Activated naive CD4-positive, alpha-beta T cell (primary cell): ENCODE measurements around the gene SPTLC2.

Experiments used
- DNase-seq, 4 experiments: peaks; one replicate each; lab custom pipeline; 2025; lab: John Stamatoyannopoulos, UW

The SPTLC2 gene

GRCh38 chr14:77469067-77469505, 147.4 kb downstream of the SPTLC2 start:
- no peak for DNase-seq

- DNase-seq = no peak
Measured at GRCh38 chr14:77467801-77468200, 148.6 kb downstream of the SPTLC2 start.

- DNase-seq = peak in 2 of 4 experiments; percentile 4 to 11
Measured at GRCh38 chr14:77459072-77459723, 157.2 kb downstream of the SPTLC2 start.

GRCh38 chr14:77458249-77458950, 158.0 kb downstream of the SPTLC2 start:
- DNase-seq = peak in 1 of 4 experiments; percentile 20

GRCh38 chr14:77457522-77458248, 158.8 kb downstream of the SPTLC2 start, which contains the start of the genes AHSA1 and VIPAS39:
Gene AHSA1, plus strand, starts transcription at chr14:77458093. Its CDS starts 97 bp downstream, at chr14:77458190.
Gene VIPAS39, minus strand, starts transcription at chr14:77457601. Its CDS starts 3,499 bp downstream, at chr14:77454102.
- peak; percentile 68 to 84 (median 82) for DNase-seq

- no peak for DNase-seq
Measured at GRCh38 chr14:77457115-77457521, 159.3 kb downstream of the SPTLC2 start.
